TTC549 (cell line): Measurements from ENCODE around the gene MEF2D.

Source experiments
- FAIRE-seq: peaks from 2 replicates; lab custom pipeline; 2012; peaks lifted over from hg19 to GRCh38; lab: Jason Lieb, UNC

Gene MEF2D

DNA sequence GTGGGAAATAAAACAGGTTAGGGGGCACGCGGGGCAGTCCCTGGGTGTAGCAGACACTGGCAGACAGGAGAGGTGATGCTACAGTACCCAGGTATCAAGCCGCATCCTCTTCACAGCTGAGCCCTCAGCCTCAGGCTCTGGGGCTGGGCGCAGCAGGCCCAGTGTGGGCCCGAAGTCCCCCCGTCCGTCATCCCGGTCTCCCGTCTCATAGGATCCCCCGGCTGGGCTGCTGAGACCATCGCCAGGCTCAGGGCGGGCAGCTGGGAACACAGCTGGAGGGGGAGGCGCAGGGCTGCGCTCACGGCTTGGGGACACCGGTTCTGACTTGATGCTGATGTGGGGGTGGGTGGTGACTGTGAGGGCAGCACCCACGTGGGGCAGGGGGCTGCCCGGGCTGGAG lies 32.7 kb downstream of the MEF2D start:
- FAIRE-seq = no peak

DNA sequence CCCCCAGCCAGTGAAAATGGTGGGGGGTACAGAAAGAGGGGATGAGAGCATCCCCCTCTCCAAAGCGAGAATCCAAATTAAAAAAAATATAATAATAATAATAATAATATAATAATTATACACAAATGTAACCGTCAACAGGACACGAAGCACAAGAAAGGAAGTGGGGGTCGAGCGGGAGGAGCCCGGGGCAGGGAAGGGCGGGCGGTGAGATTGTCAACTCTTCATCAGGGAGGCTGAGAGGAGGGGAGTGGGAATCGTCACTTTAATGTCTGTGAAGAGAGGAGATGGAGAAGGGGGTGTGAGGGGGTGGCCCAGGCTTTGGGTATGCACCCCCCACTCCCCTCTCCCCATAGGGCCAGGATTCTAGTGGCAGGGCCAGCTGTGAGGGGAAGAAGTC lies 33.2 kb downstream of the MEF2D start:
- no peak for FAIRE-seq

DNA sequence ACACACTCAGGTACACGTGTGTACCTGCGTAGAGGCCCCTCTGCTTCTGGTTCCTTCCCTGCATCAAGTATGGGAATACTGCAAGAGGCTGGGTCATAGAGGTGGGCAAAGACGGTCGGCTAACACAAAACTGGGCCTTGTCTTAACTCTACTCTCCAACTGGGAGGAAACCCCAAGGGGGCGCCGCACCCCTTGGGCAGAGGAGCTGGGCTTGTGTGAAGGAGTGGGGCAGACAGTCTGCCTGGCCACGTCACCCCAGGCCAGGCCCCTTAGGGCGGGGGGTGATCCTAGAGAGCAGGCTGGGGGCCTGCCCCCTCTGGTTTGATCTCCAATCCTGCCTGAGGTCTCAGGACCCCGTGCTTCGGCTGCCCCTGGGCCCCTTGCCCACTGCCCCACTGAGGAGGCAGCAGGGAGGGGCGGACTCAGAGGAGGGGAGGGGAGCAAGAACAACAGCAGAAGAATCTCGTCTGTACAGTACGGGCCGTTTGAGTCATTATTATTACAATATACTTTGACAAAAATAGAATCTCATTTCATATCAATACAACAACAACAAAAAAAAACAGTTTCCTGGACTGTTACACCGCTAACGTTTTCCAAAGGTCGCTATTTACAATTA lies 34.7 kb downstream of the MEF2D start:
- no peak for FAIRE-seq

DNA sequence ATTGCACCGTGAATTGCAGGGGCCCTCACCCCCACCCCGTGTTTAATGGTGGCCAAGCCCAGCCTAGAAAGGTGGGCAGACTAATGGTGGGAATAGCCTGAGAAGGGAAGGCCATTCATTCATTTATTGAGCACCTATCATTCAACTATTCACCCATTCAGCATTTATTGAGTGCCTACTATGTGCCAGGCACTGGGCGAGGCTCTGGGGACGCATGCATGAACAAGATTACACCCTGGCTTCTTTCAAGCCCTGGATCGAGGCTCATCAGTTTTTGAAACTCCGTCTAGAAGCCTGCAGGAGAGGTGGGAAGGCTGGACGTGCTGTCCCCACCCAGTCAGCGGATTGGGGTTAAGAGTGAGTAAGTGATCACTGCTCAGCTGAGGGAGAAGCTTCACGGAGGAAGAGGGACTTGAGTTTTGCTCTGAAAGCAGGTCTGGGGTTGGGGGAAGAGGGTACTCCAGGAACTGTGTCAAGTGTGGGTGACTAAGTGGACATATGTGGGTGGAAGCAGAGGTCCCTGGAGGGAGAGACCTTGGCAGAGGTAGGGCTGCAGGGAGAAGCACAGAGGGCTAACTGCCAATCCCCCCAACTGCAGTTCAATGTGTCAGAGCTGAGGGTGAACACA lies 35.6 kb downstream of the MEF2D start:
- FAIRE-seq = no peak

- no peak for FAIRE-seq
These were observed 36.2 kb downstream of the MEF2D start for GRCh38 chr1:156464335-156464734.

GRCh38 chr1:156463874-156464273 lies 36.7 kb downstream of the MEF2D start:
- FAIRE-seq = no peak

DNA sequence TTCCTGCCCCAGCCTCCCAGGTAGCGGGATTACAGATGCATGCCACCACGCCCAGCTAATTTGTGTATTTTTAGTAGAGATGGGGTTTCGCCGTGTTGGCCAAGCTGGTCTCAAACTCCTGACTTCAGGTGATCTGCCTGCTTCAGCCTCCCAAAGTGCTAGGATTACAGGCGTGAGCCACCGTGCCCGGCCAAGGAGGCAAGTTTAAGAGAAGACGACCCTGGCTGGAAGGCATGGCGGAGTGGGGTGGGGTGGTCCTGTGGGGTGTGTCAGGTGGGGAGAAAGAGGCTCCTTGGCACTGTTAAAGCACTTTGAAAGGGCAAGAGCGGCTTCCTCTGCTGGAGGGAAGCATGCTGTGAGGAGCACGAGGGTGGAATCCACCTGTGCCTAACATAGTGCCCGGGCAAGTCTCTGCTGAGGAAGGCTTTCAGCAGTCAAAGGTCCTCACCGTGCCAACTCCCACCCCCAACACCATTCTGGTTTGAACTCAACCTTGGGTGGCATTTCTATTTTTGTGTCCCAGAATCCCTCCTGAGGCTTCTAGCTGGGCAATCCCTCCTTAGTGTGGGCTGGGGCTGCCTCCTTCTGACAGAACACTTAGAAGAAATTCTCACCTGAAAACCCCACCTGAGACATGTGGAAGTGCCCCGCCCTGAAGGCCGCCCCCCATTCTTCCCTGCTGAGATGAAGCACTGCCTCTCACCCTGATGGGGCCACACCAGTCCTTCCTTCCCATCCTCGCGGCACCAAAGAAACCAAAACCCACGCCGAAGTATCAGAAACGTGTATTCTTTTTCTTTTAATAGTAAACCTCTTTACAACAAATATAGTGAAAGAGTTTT lies 37.4 kb downstream of the MEF2D start:
- no peak for FAIRE-seq

DNA sequence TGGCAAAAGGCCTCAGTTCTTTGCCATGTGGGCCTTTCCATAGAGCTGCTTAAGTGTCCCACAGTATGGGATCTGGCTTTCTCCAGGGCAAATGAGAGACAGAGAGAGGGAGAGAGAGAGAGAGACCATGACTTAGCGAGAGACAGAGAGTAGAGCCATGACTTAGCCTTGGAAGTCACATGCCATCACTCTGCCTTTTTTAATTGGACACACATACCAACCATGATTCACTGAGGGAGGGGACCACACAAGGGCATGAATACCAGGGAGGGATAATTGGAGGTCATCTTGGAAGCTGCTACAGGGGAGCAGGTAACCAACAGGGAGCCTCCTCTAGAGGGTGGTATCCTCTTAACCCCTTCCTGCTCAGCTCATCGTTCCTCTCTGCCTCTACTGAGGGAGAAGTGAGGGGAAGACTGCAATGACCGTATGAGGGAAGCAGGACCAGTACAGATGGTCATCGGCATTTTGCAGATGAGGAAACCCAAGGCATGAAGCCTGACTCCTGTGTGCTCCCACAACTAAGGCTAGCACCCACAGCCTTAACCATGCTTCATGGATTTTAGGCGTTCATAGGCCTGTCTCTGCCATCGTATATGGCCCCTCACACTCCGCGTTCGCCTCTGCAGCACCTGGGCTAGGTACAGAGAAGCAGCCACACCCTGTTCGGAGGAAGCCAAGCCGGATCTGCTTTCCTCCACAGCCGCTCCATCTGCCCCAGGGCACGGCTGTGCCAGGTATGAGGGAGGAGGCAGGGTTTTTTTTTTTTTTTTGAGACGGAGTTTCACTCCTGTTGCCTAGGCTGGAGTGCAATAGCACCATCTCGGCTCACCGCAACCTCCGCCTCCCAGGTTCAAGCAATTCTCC lies 38.6 kb downstream of the MEF2D start:
- no peak for FAIRE-seq

DNA sequence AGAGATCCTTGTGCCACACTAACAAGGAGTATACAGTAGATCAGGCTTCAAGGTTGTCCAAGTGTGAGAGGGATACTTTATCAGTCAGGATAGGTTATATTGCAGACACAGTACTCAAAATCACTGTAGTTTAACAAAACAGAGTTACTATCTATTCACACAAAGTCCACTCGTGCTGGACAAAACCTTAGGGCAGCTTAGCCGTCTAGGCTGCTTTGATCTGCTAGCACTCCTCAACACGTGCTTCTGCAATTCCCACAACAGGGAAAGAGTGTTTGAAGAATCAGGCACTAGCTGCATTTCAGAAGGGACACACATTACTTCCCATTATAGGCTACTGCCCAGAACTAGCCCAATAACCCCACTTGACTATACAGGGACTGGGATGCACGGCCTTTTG lies 39.5 kb downstream of the MEF2D start:
- no peak for FAIRE-seq

DNA sequence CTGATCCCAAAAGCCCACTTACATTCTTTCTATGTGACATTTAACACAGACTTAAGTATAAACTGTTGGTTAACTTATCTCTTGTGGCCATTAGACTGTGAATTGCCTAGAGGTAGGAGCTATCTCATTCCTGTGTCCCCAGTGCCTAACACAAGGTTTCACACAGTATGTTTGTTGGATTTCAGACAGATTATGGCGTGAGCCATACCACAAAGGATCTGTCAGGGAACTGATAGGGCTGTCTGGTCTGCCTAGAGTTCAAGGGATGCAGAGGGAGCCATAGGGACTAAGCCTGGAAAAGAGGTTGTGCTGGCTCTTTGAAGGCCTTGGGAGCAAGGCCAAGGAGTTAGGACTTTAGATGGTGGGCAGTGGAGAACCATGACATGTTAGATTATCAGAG lies 40.0 kb downstream of the MEF2D start:
- no peak for FAIRE-seq

DNA sequence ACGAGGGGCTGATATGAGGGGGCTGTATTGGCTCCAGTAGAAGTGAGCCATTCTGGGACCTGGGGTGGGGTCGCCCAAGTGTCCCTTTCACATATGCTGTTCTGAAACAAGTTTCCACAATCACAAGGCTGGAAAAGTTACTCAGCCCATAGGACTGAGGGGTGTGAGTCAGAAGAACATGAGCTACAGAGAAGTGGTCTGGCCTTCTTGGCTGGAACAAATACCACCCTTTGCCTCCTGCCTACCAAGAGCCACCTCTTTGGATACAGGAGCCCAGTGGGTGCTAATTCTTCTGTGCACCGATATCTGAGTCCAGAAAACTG lies 42.4 kb downstream of the MEF2D start:
- FAIRE-seq = no peak

GRCh38 chr1:156456625-156457465 lies 43.7 kb downstream of the MEF2D start:
- FAIRE-seq = peak; percentile 97

- no peak for FAIRE-seq
These were observed 45.2 kb downstream of the MEF2D start for GRCh38 chr1:156455362-156455761.

DNA sequence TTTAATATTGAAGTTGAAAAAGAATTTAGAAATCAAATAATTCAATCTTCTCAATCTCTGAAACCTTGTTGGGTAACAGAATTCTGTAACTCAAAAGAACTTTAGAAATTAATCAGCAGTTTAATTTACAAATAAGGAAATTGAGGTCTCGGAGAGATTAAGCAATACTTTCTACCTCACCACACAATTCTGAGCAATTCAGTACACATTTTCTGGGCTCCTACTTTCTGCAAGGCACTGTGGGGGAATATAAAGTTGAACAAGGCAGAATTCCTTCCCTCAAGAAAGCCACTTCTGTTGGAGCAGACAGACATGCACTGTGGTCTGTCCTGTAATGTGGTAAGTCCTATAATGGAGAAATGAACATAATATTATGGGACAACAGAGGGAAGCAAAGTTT lies 47.7 kb downstream of the MEF2D start:
- peak; percentile 66 for FAIRE-seq

GRCh38 chr1:156451505-156452160 lies 48.9 kb downstream of the MEF2D start:
- no peak for FAIRE-seq

- FAIRE-seq = no peak
These were observed 52.2 kb downstream of the MEF2D start for GRCh38 chr1:156448134-156448967.

- peak; percentile 97 for FAIRE-seq
These were observed 54.7 kb downstream of the MEF2D start for GRCh38 chr1:156445789-156446263.

GRCh38 chr1:156444407-156445001 lies 56.1 kb downstream of the MEF2D start:
- FAIRE-seq = peak; percentile 92

- FAIRE-seq = no peak
These were observed 57.3 kb downstream of the MEF2D start for GRCh38 chr1:156443286-156443685.
